IPS-18c (cell line): ENCODE results near the gene MDP1.
A peak's percentile ranks its signal among the peaks of the same experiment; 100 is the strongest.

ENCODE experiments used
- H3K4me3 ChIP-seq: 2 replicates; pipeline ENCODE4 v1.7.0; 2013; ENCODE audit warnings: low read depth, mild to moderate bottlenecking, low read length, moderate library complexity; ENCODE audit not compliant: insufficient read depth
- H3K9me3 ChIP-seq: one replicate; pipeline ENCODE4 v1.6.1; 2013; ENCODE audit warnings: mild to moderate bottlenecking, low read length, moderate library complexity; ENCODE audit not compliant: control insufficient read depth, insufficient read depth

Gene MDP1

GRCh38 chr14:24179961-24180796 is 35.7 kb downstream of the MDP1 start:
- no peak overlapping the region for H3K4me3 ChIP-seq
- no peaks in the 10 kb centered on the region for H3K9me3 ChIP-seq

- H3K9me3 ChIP-seq = no peaks in the 10 kb centered on the region
- H3K4me3 ChIP-seq = no peak overlapping the region
Observed at GRCh38 chr14:24179294-24179960, 36.4 kb downstream of the MDP1 start.

- Histone ChIP-seq H3K4me3 (no peak overlapping the region), H3K9me3 (no peaks in the 10 kb centered on the region)
Observed at GRCh38 chr14:24178399-24179178, 37.3 kb downstream of the MDP1 start.

DNA sequence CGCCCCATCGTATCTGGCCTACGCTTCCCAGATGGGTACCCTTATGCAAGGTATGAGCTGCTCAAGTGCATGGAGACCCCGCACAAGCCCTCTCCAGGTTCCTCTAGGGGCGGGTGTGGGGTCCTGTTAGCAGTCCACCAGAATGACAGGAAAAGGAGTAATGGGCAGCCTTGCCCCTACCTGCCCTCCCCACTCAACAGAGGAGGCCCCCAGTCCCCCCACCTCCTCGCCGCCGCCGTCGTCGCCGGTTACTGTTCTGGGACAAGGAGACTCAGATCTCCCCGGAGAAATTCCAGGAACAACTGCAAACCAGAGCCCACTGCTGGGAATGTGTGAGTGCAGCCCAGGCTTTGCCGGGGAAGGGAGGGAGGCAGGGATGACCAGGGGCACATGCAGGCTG is 38.0 kb downstream of the MDP1 start:
- H3K4me3 ChIP-seq = no peak overlapping the region
- no peaks in the 10 kb centered on the region for H3K9me3 ChIP-seq

GRCh38 chr14:24177041-24177825 is 38.6 kb downstream of the MDP1 start:
- Histone ChIP-seq H3K4me3 (no peak overlapping the region), H3K9me3 (no peaks in the 10 kb centered on the region)

GRCh38 chr14:24176599-24176998 is 39.3 kb downstream of the MDP1 start:
- Histone ChIP-seq H3K9me3 (no peaks in the 10 kb centered on the region), H3K4me3 (no peak overlapping the region)

GRCh38 chr14:24172871-24173281 is 43.0 kb downstream of the MDP1 start:
- Histone ChIP-seq H3K9me3 (no peaks in the 10 kb centered on the region), H3K4me3 (peak overlapping the region; percentile 53; the same call in 1 of the 2 replicates)

- no peaks in the 10 kb centered on the region for H3K9me3 ChIP-seq
- peak overlapping the region; percentile 53 for H3K4me3 ChIP-seq
Observed at GRCh38 chr14:24172261-24172860, 43.5 kb downstream of the MDP1 start.

GRCh38 chr14:24171422-24172260 is 44.2 kb downstream of the MDP1 start, which contains the start of gene REC8:
TSS of gene REC8 (plus strand) at chr14:24172080. CDS start at chr14:24172553, 473 bp downstream.
- Histone ChIP-seq H3K9me3 (no peaks in the 10 kb centered on the region), H3K4me3 (peak within 1 kb of the TSS; percentile 53)

- Histone ChIP-seq H3K4me3 (no peak overlapping the region), H3K9me3 (no peaks in the 10 kb centered on the region)
Observed at GRCh38 chr14:24167469-24168114, 48.3 kb downstream of the MDP1 start.

DNA sequence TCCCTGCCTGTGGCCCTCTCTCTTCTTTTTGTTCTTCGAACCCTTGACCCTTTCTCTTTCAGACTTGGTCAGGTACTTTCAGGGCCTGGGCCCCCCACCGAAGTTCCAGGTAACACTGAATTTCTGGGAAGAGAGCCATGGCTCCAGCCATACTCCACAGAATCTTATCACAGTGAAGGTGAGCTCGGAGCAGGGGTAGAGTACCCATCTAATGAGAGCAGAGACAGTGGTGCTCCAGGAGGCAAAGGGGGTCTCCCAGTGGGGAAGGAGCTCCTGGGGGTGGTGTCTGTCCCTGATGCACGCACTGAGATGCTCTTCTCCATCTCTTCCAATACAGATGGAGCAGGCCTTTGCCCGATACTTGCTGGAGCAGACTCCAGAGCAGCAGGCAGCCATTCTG is 50.1 kb downstream of the MDP1 start:
- Histone ChIP-seq H3K9me3 (no peaks in the 10 kb centered on the region), H3K4me3 (no peak overlapping the region)

- H3K9me3 ChIP-seq = no peaks in the 10 kb centered on the region
Observed at GRCh38 chr14:24164518-24164991, 51.3 kb downstream of the MDP1 start.

More at GRCh38 chr14:24164518-24164991, 51.3 kb downstream of the MDP1 start:
- no peak overlapping the region for H3K4me3 ChIP-seq
